Left lobe of liver (tissue), 2 donors: Measurements from ENCODE around the gene GNG4. TPM values are rescaled to one million over a fixed set of nuclear protein-coding genes. Genes with fewer than 3 reads are reported as not detected.

Source experiments
- ATAC-seq: fragments of 200-7000 bp; cut with Tn5 transposase; one replicate; pipeline ENCODE4 v1.9.1; 2020; ENCODE audit warnings: mild to moderate bottlenecking, moderate library complexity
- DNase-seq: peaks from one replicate; pipeline ENCODE4 v3.0.0-alpha.2; 2020; ENCODE audit warnings: low spot score
- total RNA-seq: library from RNA; stranded (reverse); gene quantifications from one replicate; pipeline ENCODE4 v1.2.1, GENCODE V29; 2021
- donor health status: DM: no; HTN: no; CAD: no; lungs with moderate emphysema.
- donor health status: DM: no; HTN: yes; CAD: no.

Gene GNG4
- total RNA-seq: not detected

- DNase-seq (no peak), ATAC-seq (peak; percentile 54)
Measured at GRCh38 chr1:235649368-235650163, at the start of gene GNG4. Gene GNG4 (minus strand): TSS chr1:235649784. CDS start chr1:235583838, 65,946 bp downstream.

DNA sequence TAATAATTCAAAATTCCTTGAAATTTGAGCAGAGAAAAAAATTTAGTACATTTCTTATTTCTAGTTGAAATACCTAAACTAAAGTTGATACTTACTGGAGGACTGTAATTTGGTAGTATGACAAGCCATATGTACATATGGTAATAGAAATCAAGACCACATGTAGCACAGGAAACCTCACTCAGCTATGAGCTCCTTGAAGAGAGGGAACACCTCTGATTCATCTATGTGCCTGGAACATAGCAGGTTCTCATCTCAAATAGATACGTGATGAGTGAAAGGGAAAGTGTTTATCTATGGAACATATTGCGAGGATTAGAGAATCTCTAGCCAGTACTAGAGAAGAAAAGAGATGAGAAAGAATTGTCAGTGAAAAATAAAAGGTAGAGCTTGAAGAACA, 47.9 kb upstream of the GNG4 start:
- DNase-seq (no peak), ATAC-seq (no peak)

DNA sequence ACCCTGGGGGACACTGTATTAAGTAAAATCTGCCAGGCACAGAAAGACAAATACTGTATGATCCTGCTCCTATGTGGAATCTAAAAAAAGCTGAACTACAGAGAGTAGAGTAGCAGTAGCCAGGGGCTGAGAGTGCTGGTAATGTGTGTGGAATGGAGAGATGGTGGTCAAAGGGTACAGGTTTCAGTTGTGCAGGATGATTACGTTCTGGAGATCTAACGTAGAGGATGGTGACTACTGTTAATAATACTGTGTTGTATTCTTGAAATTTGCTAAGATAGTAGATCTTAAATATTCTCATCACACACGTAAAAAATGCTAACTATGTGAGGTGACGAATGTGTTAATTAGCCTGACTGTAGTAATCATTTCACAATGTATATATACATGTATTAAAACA, 39.8 kb upstream of the GNG4 start:
- ATAC-seq: no peak
- no peak for DNase-seq

DNA sequence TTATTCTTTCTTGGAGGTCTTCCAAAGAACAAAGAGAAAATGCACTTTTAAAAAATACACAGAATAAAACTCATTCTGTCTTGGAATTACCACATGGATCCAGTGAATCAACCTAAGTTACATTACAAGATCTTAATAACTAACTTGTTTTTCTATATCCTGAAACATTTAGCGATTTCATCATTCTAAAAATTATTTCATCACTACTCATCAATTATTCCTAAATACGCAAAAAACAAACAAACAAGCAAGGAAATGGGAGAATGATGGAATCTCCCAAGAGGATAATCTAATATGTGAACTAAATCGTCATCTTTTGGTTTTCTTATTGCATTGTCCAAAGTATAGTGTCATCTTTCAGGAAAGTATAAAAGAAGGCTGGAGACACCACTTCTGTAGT, 38.5 kb upstream of the GNG4 start:
- ATAC-seq (no peak), DNase-seq (no peak)

DNA sequence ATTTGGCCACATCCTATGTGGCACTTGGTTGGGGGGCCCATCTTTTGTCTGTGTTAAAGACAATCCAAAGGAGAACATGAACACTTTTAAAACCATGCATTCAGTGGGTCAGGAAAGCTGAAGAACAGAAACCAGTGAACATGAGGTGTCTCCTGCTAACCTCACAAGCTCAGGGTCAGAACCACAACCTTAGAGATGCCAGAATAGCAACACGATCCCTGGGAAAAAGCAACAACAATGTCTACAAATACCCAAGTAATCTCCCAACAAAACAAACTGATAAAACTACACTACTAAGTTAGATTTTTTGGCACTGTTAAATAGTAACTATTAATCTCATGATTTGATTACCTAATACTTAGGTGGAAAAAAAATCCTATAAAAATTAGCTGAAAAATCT, 34.1 kb upstream of the GNG4 start:
- ATAC-seq: no peak
- no peak for DNase-seq

DNA sequence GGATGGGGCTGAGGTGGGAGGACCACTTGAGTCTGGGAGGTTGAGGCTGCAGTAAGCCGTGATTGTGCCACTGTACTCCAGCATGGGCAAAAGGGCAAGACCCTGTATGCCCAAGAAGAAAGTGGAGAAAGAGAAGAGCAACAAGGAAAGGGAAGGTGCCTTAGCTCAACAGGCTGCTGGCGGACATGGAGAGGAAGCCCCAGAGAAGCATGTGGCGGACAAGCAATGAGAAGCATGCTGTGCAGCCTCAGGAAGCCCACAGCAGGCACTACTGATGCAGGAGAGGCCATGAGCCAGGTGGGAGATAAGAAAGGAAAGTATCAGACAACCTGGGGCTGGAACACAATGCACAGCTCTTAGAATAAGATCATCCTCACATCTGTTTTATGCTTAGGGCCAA, 32.6 kb upstream of the GNG4 start:
- no peak for DNase-seq
- no peak for ATAC-seq

DNA sequence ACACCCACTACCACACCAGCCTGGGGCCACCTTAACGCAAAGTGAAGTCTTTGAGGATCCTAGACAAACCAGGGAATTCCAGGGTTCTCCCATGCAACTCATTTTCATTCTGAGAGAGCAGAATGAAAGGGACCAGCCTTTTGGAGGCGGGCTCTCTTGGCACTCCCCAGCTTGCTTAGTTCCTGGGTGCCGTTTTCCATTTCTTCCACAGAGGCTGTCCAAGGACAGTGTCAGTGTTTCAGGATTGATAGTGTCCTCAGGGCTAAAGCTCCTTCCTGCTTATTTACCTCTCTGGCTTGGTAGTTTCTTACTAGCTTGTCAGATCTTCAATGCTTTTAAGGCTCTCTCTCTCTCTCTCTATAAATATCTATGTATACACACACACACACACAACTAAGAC, 30.1 kb upstream of the GNG4 start:
- DNase-seq: no peak
- ATAC-seq: no peak

GRCh38 chr1:235679005-235679404, 29.4 kb upstream of the GNG4 start:
- ATAC-seq: no peak
- no peak for DNase-seq

DNA sequence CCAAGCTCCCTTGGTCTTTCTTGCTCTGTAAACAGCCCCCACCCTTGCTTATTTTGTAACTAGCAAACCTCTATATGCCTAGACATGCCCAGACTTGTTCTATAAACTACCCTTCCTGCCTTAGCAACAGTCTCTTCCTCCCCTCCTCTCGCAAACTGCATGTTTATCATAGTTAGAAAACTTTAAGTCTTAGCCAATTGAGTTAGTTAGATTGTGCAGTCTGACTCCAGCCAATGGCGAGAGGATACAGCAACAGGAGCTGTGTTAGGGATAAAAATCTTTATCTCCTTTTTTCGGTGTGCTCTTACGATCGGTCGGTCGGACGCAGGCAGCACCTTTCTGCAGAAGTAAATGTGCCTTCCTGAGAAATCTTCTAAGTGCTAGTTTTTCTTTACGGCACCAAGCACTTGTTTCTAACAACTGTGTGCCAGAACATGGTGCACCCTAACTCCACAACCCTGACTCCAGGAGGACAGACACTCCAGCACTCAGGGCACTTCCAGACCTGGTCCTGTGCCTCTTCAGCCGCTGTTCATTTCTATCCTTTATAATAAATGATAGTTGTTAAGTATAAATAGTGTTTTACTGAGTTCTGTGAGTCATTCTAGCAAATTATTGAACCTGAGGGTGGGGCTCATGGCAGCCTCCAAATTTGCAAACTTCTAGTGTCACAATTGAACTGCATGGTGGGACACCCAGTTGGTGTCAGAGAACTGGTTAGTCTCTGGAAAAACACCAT, 25.7 kb upstream of the GNG4 start:
- no peak for DNase-seq
- ATAC-seq: no peak

DNA sequence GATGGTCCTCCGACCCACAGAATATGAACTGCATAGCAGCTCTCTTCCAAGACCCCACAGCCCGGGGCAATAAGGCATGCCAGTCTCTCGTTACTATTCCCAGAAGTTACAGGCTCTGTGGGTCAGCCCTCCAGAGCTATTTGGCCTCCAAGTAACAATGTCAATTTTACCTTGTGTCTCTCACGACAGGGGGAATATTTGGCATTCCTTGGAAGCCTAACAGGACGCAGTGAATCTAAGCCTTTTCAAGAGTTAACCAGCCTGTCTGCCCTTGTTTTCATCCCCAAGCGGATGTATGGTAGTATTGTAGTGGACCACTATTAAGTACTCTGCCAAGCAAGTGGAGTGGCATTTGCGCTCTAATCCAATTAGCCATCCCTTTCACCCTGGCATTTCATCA, 24.4 kb upstream of the GNG4 start:
- no peak for ATAC-seq
- no peak for DNase-seq

GRCh38 chr1:235671992-235672391, 22.4 kb upstream of the GNG4 start:
- DNase-seq (no peak), ATAC-seq (no peak)

DNA sequence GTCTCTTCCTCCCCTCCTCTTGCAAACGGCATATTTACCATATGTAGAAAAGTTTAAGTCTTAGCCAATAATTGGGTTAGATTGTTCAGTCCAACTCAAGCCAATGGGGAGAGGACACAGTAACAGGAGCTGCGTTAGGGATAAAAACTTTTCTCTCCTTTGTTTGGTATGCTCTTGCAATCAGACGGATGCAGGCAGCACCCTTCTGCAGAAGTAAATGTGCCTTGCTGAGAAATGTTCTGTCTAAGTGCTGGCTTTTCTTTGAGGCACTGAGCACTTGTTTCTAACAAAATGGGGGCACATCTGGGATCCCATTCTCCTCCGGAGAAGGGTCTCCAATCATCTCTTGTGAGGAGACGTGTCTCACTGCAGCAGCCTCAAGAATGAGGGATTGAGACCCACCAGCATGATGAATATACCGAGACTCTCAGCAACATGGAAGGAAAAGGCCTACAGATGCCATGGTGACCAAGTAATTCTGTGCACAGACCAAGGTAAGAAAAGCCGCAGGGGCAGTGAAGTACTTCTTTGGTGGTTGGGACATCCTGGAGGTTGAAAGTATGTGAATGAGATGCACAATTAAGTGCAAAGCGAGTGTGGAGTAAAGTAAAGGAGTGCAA, 20.7 kb upstream of the GNG4 start:
- no peak for ATAC-seq

GRCh38 chr1:235669277-235669676, 19.7 kb upstream of the GNG4 start:
- no peak for ATAC-seq
- no peak for DNase-seq

More for the DNA sequence above, 20.7 kb upstream of the GNG4 start:
- no peak for DNase-seq

- ATAC-seq (no peak), DNase-seq (no peak)
Measured at GRCh38 chr1:235663628-235664027, 14.0 kb upstream of the GNG4 start.

- no peak for ATAC-seq
- no peak for DNase-seq
Measured at GRCh38 chr1:235661568-235661967, 12.0 kb upstream of the GNG4 start.

DNA sequence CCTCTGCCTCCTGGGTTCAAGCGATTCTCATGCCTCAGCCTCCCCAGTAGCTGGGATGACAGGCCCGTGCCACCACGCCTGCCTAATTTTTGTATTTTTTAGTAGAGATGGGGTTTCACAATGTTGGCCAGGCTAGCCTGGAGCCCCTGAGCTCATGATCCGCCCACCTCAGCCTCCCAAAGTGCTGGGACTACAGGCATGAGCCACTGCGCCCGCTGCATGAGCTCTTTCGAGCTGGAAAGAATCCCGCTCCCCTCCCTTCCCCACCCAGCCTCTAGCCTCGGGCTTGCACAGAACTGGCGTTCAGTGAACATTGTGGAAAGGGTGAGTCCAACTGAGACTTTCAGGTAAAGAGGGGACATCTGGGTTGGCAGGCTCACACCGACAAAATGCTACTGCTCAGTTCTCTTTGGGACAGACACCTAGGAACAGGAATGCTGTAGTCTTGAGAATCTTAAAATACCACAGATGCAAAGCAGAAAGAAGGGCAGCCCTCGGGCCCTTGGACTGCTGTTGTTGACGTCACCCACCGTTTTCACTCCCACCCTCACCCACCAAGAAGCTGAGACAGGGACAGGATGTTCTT, 9.7 kb upstream of the GNG4 start:
- no peak for ATAC-seq
- no peak for DNase-seq

DNA sequence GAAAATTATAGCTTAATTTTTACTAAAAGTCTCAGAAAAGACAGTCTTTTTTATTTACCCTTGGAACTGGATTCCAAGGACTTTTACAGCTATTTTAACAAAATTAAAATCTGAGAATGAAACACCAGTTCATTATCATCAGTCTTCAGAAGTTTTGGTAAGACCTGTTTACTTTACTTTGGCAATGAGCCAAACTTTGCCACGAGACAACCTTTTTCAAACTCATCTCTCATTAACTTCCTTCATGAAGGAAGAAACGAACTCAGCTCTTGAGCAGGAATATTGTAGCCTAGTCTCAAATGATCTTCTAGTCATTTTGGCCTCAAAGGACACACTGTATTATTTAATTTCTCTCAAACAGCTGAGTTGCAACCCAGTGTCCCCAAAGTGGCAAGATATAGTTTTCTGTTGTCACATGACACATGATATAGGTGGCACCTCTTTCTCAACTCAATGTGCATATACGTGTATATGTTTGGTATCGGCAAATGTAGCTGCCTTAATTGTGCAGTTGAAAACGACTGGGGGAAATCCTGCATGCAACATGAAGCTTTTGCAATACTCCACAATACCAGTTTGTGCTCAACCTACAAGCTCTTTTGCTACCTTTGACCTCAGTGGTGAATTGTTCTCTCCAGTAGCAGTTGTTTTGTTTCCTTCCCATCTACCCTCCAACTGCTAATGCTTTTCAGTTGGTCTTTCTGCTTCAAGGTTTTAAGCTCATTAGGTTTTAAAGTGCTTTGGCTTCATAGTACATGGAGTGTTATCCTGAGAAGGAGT, 8.4 kb upstream of the GNG4 start:
- DNase-seq (no peak), ATAC-seq (peak; percentile 45)

DNA sequence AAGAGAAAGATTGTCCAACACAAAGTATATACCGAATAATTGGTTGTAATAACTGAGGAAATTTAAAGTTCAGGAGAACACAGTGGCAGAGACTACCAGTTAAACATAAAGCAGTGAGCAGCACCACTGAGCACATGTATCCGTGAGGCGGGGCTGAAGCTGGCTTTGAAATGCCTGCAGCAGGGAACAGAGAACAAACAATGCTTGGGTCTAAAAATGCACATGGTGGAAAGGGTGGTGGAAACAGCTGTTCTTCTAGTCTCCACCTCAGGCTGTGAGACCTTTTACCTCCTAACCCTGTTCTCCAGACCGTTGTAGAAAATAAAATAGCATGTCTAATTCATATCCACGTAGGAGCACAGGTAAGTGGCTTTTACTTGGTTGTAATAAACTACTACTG, 7.7 kb upstream of the GNG4 start:
- DNase-seq: no peak
- ATAC-seq: no peak

DNA sequence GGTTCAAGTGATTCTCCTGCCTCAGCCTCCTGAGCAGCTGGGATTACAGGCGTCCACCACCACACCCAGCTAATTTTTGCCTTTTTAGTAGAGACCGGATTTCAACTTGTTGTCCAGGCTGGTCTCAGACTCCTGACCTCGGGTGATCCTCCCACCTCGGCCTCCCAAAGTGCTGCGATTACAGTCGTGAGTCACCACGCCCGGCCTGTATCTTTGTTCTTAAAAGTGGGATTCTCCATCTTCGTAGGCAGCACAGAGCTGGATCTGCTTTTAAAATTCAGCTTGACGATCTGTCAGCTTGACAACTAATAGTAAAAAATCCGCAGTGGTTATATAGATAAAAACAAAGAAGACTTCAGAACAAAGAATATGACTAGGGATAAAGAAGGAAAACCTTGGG, 2.8 kb upstream of the GNG4 start:
- DNase-seq (no peak), ATAC-seq (no peak)

DNA sequence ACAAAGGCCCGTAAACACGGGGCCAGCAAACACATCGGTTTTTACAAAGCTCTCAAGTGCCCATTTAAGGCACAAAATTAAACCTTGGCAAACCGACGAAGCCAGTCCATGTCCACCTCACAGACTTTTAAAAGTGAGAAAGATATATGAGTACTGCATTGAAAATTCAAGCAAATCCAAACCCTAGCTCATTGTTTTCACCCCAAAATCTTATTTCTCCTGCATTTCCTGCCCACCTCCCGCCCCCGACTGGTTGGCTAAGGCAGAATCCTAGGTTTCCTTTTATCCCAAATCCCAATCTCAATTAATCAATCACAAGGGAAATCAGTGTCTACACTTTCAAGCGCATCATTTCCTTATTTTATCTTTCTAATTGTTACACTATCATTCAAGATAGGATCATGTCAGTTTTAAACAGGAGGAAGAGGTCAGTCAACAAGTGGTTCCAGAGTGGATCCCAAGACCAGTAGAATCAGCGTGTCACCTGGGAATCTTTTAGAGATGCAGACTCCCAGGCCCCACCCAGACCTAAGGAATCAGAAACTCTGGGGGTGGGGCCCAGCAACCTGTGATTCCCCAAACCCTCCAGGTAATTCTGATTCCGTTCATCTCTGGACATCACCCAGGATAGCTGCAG, 1.7 kb upstream of the GNG4 start:
- no peak for ATAC-seq
- DNase-seq: no peak
